ENCODE data around the gene ABCC2.

The ABCC2 gene

DNA sequence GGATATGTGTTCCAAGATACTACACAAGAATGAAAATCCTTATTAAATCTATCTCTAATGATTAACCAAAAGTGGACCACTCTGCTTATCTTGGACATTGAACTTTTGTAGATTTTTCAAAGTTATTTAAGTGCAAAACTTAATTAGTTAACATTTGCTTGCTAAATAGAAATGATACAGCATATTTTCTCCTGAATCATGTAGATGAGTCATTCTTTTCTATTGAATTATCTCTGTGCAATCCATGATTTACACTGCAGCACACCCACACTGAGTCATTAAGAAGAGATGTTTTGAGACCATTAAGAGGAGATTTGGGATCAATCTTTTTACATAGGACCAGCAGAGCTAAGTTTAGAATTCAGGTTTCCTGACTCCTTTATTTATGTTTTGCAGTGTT is 6.6 kb upstream of the ABCC2 start:
- Histone ChIP-seq H3K27ac (ENCODE audit: low read depth, low read length) (no peak overlapping the region), H3K4me1 (ENCODE audit: insufficient read depth, low read length) (peaks cover 18% of the 10 kb centered on the region; the same call in 1 of the 2 replicates), H3K36me3 (ENCODE audit: insufficient read depth, low read length) (no peaks in the 10 kb centered on the region), H3K9ac (ENCODE audit: low read depth, low read length) (no peak overlapping the region), H3K4me3 (ENCODE audit: low read length) (no peak overlapping the region), H3K9me3 (ENCODE audit: insufficient read depth, low read depth, low read length) (no peaks in the 10 kb centered on the region), H3K27me3 (ENCODE audit: insufficient read depth, low read length) (no peaks in the 10 kb centered on the region)

DNA sequence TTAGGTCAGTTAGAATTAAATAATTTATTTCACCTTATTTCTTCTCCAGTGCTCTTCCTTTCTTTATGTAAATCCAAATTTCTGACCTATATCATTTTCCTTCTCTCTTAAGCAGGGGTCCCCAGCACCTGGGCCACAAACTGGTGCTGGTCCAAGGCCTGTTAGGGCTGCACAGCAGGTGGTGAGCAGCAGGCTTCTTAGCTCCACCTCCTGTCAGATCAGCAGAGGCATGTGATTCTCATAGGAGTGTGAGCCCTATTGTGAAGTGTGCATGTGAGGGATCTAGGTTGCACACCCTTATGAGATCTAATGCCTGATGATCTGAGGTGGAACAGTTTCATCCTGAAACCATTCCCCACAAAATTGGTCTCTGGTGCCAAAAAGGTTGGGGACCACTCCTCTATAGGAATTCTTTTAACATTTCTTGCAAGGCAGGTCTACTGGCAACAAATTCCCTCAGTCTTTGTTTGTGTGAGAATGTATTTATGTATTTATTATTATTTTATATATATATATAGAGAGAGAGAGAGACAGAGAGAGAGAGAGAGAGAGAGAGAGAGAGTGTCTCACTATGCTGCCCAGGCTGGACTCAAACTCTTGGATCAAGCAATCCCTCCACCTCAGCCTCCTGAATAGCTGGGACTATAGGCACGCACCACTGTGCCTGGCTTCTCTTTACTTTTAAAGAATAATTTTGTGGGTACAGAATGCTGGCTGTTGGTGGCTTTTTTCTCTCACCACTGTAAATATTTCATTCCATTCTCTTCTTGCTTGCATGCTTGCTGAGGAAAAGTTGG is 4.3 kb upstream of the ABCC2 start:
- Histone ChIP-seq H3K4me1 (ENCODE audit: insufficient read depth, low read length) (peaks cover 18% of the 10 kb centered on the region; the same call in 1 of the 2 replicates), H3K36me3 (ENCODE audit: insufficient read depth, low read length) (no peaks in the 10 kb centered on the region), H3K27me3 (ENCODE audit: insufficient read depth, low read length) (no peaks in the 10 kb centered on the region), H3K4me3 (ENCODE audit: low read length) (no peak overlapping the region), H3K27ac (ENCODE audit: low read depth, low read length) (no peak overlapping the region), H3K9ac (ENCODE audit: low read depth, low read length) (no peak overlapping the region), H3K9me3 (ENCODE audit: insufficient read depth, low read depth, low read length) (no peaks in the 10 kb centered on the region)
- 80% methylated on average over 1 of the region's 1 CpG for WGBS

DNA sequence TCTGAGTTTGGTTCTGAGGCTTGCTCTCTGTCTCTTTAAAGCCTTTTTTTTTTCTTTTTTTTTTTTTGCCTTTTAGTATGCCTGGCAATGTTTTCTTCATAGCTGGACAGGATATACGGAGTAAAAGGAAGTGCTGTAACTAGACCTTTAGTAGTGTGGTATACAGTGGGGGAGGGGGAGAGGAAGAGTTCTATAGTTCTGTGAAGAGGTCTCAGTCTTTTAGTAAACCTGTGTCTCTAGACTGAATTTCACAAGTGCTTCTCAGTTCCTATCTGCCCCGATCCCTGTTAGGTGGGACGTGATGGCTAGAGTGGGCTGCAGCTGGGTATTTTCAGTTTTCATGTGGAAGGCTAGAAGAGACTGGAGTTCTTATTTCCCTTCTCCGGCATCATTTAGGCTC is 3.1 kb upstream of the ABCC2 start:
- Histone ChIP-seq H3K27me3 (ENCODE audit: insufficient read depth, low read length) (no peaks in the 10 kb centered on the region), H3K9me3 (ENCODE audit: insufficient read depth, low read depth, low read length) (no peaks in the 10 kb centered on the region), H3K9ac (ENCODE audit: low read depth, low read length) (peak overlapping the region; percentile 46; the same call in 1 of the 2 replicates), H3K27ac (ENCODE audit: low read depth, low read length) (peak overlapping the region; percentile 65; the same call in 1 of the 2 replicates), H3K36me3 (ENCODE audit: insufficient read depth, low read length) (no peaks in the 10 kb centered on the region), H3K4me3 (ENCODE audit: low read length) (no peak overlapping the region), H3K4me1 (ENCODE audit: insufficient read depth, low read length) (peaks cover 23% of the 10 kb centered on the region)
- WGBS, result 82% methylated on average over 4 of the region's 4 CpGs

DNA sequence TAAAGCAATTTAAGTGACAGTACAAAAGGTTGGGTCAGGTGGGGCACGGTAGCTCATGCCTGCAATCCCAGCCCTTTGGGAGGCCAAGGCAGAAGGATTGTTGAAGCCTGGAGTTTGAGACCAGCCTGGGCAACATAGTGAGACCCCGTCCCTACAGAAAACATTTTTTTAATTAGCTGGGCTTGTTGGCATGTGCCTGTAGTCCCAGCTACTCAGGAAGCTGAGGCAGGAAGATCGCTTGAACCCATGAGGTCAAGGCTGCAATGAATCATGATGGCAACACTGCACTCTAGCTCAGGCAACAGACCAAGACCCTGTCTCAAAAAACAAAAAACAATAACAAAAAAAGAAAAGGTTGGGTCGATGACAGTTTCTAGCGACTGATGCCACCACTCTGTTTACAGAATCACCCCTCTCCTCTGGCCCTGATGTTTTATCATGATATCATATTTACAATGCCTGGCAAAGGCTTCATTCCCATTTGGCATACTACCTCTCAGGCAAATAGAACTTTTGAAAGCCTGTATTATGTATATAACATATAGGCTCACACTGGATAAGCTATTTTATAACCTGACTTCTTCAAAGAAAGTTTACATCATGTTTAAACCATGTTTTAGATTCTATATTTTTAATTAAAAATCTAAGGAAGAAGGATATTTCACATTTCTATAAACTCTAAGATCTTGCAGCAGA is 558 bp upstream of the ABCC2 start:
- WGBS, result 90% methylated on average over 5 of the region's 5 CpGs
- Histone ChIP-seq H3K27ac (ENCODE audit: low read depth, low read length) (no peak overlapping the region), H3K4me3 (ENCODE audit: low read length) (no peak overlapping the region), H3K36me3 (ENCODE audit: insufficient read depth, low read length) (no peaks in the 10 kb centered on the region), H3K27me3 (ENCODE audit: insufficient read depth, low read length) (no peaks in the 10 kb centered on the region), H3K4me1 (ENCODE audit: insufficient read depth, low read length) (peaks cover 33% of the 10 kb centered on the region), H3K9me3 (ENCODE audit: insufficient read depth, low read depth, low read length) (no peaks in the 10 kb centered on the region), H3K9ac (ENCODE audit: low read depth, low read length) (no peak overlapping the region)

DNA sequence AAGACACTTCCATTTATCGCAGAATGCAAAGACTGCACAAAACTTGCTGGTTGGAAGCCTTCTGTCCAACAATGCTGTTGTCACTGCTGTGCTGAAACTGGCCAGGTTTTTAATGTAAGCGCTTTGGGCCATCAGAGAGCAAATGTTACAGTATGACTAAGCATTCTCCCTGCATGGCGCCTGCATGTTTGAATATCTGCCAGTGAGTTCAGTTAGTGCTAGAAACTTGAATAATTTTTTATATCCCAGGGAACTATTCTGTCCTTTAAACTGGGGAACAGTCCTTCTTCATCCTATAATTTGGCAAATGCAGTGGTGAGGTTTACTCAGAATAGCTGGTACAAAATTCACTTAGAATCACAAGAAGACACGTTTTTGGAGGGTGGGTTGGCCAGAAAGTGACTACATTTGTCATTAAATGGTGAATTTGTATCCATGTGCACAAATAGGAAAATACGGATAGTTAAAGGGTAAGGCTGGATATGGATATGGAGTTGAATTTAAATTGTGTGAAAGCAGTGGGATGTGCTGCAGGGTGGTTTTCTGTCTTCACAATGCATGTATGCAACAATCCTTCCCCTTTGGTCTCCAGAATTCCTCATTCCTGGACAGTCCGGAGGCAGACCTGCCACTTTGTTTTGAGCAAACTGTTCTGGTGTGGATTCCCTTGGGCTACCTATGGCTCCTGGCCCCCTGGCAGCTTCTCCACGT is 1.7 kb downstream of the ABCC2 start:
- H3K4me3 ChIP-seq (ENCODE audit: low read length), result no peak overlapping the region
- no peak overlapping the region for H3K9ac ChIP-seq (ENCODE audit: low read depth, low read length)
- H3K9me3 ChIP-seq (ENCODE audit: insufficient read depth, low read depth, low read length), result no peaks in the 10 kb centered on the region
- H3K4me1 ChIP-seq (ENCODE audit: insufficient read depth, low read length), result peaks cover 22% of the 10 kb centered on the region
- WGBS, result 84% methylated on average over 7 of the region's 7 CpGs
- H3K36me3 ChIP-seq (ENCODE audit: insufficient read depth, low read length), result no peaks in the 10 kb centered on the region
- no peak overlapping the region for H3K27ac ChIP-seq (ENCODE audit: low read depth, low read length)
- H3K27me3 ChIP-seq (ENCODE audit: insufficient read depth, low read length), result no peaks in the 10 kb centered on the region

DNA sequence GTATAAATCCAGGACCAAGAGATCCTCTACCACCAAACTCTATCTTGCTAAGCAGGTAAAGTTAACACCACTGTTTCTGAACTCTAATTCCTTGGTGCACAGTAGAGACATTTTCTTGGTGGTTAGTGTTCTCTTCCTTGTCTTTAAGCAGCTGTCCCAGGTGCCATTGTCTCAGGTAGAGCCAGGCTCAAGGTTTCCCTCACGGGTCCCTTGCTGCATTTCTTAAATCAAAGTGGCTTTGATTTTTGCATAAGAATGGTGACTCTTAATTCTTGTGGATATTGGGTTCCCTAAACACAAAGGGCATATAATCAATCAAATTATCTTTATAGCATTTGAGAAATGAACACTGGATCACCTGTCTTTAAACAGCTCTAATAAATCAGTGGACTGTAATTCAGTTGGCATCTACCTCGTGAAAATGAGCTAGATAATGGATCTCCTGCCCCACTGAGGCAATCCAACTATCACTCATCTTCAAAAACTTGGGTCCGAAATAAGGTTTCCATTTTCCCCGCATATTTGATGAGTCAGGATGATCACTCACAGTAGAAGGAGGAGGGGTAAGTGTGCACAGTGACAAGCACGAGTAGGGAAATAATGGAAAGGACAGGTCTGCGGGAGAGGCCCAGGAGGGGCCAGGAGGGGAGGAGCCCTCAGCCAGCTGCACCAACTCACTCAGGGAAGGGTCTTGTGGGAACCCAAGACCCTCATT is 2.4 kb downstream of the ABCC2 start:
- H3K9ac ChIP-seq (ENCODE audit: low read depth, low read length), result no peak overlapping the region
- H3K9me3 ChIP-seq (ENCODE audit: insufficient read depth, low read depth, low read length), result no peaks in the 10 kb centered on the region
- 80% methylated on average over 6 of the region's 6 CpGs for WGBS
- H3K36me3 ChIP-seq (ENCODE audit: insufficient read depth, low read length), result no peaks in the 10 kb centered on the region
- H3K4me1 ChIP-seq (ENCODE audit: insufficient read depth, low read length), result peaks cover 15% of the 10 kb centered on the region
- no peaks in the 10 kb centered on the region for H3K27me3 ChIP-seq (ENCODE audit: insufficient read depth, low read length)
- no peak overlapping the region for H3K4me3 ChIP-seq (ENCODE audit: low read length)
- no peak overlapping the region for H3K27ac ChIP-seq (ENCODE audit: low read depth, low read length)

DNA sequence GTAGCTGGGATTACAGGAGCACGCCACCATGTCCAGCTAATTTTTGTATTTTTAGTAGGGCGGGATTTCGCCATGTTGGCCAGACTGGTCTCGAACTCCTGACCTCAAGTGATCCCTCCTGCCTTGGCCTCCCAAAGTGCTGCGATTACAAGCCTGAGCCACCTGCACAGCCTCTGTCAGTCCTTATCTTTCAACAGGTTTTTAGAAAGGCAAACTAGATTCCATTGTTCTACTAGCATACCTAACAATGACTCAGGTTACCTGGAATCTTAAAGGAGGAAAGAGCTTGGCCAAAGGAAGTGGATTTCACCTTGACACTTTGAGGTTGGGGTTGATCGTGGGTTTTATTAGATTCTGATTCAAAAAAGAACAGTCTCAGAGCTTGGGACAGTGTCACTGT is 3.2 kb downstream of the ABCC2 start:
- WGBS, result 92% methylated on average over 6 of the region's 6 CpGs
- no peaks in the 10 kb centered on the region for H3K36me3 ChIP-seq (ENCODE audit: insufficient read depth, low read length)
- no peaks in the 10 kb centered on the region for H3K27me3 ChIP-seq (ENCODE audit: insufficient read depth, low read length)
- H3K9ac ChIP-seq (ENCODE audit: low read depth, low read length), result no peak overlapping the region
- H3K9me3 ChIP-seq (ENCODE audit: insufficient read depth, low read depth, low read length), result no peaks in the 10 kb centered on the region
- H3K4me3 ChIP-seq (ENCODE audit: low read length), result no peak overlapping the region
- H3K27ac ChIP-seq (ENCODE audit: low read depth, low read length), result no peak overlapping the region
- H3K4me1 ChIP-seq (ENCODE audit: insufficient read depth, low read length), result peaks cover 15% of the 10 kb centered on the region

DNA sequence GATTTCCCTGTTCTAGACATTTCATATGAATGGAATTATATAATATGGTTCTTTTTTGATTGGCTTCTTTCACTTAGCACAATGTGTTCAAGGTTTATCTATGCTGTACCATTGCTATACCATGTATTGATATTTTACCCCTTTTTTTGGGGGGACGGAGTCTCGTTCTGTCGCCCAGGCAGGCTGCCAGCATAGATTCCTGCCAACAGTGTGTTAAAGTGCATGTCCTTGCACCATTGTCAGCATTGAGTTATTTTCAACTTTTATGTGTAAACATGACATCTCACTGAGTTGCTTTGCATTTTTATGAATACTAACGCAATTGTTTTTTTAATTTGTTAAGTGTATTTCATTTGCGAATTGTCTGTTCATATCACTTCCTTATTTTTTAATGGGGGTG is 4.9 kb downstream of the ABCC2 start:
- Histone ChIP-seq H3K4me3 (ENCODE audit: low read length) (no peak overlapping the region), H3K9me3 (ENCODE audit: insufficient read depth, low read depth, low read length) (no peaks in the 10 kb centered on the region), H3K27ac (ENCODE audit: low read depth, low read length) (no peak overlapping the region), H3K27me3 (ENCODE audit: insufficient read depth, low read length) (no peaks in the 10 kb centered on the region), H3K36me3 (ENCODE audit: insufficient read depth, low read length) (no peaks in the 10 kb centered on the region), H3K9ac (ENCODE audit: low read depth, low read length) (no peak overlapping the region), H3K4me1 (ENCODE audit: insufficient read depth, low read length) (peaks cover 15% of the 10 kb centered on the region)
- 92% methylated on average over 5 of the region's 5 CpGs for WGBS

DNA sequence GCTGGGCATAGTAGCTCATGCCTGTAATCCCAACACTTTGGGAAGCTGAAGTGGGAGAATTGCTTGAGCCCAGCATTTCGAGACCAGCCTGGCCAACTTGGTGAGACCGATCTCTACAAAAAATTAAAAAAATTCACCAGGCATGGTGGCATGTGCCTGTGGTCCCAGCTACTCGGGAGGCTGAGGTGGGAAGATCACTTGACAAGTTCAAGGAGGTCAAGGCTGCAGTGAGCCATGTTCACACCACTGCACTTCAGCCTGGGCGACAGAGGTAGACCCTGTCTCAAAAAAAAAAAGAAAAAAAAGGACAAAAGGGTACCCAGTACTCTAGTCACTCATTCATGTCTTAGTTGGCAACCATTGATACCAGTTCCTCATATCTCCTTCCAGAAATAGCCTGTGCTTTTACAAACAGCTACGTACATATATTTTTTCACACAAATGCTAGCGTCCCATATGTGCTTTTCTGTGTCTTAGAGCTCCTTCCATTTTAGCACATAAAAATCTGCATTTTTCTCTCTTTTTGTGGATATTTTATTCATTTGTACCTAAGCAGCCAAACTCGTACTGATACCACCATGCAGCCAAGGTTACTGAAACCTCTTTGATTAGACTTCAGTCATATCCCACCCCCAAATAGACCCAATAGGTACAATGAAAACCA is 5.5 kb downstream of the ABCC2 start:
- Histone ChIP-seq H3K36me3 (ENCODE audit: insufficient read depth, low read length) (no peaks in the 10 kb centered on the region), H3K9ac (ENCODE audit: low read depth, low read length) (no peak overlapping the region), H3K4me1 (ENCODE audit: insufficient read depth, low read length) (peaks cover 15% of the 10 kb centered on the region), H3K27me3 (ENCODE audit: insufficient read depth, low read length) (no peaks in the 10 kb centered on the region), H3K4me3 (ENCODE audit: low read length) (no peak overlapping the region), H3K27ac (ENCODE audit: low read depth, low read length) (no peak overlapping the region), H3K9me3 (ENCODE audit: insufficient read depth, low read depth, low read length) (no peaks in the 10 kb centered on the region)
- WGBS, result 86% methylated on average over 7 of the region's 7 CpGs

DNA sequence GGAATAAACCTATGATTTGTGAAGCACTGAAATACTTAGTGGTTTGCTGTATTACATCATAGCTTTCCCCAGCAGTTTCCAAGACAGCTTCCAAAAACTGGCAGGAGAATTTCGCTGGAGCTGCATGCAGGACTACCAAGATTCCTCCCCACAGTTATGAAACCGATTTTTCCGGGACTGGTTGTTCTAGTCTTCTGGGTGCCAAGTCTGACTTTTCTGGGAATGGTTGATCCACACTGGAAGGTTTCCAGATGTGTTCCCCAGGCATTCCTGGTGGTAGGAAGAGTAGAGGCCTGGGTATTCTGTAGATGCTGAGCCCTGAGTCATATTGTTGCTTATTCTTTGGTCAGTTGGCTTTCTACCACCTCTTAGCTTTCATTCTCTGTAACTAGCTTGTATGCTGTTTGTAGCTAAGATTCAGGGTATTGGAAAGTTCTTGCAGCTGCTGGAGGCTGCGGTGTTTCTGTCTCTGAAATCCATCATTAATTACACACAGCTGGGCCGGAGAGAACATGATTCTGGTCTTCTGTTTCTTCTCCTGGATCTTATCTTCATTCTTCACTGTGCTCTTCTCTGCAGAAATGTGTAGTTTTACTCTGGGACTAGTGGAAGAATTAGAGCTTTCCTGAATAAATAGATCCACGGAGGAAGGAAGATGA is 6.3 kb downstream of the ABCC2 start:
- Histone ChIP-seq H3K4me3 (ENCODE audit: low read length) (no peak overlapping the region), H3K36me3 (ENCODE audit: insufficient read depth, low read length) (no peaks in the 10 kb centered on the region), H3K4me1 (ENCODE audit: insufficient read depth, low read length) (peaks cover 15% of the 10 kb centered on the region), H3K27ac (ENCODE audit: low read depth, low read length) (no peak overlapping the region), H3K27me3 (ENCODE audit: insufficient read depth, low read length) (no peaks in the 10 kb centered on the region), H3K9ac (ENCODE audit: low read depth, low read length) (no peak overlapping the region), H3K9me3 (ENCODE audit: insufficient read depth, low read depth, low read length) (no peaks in the 10 kb centered on the region)
- 85% methylated on average over 6 of the region's 6 CpGs for WGBS

Data from HUES64 (cell line).